Measurements from ENCODE around the gene RXRA.

GRCh38 chr9:134365791-134366222, 39.6 kb downstream of the RXRA start:
- TF ChIP-seq, protein P1, sequence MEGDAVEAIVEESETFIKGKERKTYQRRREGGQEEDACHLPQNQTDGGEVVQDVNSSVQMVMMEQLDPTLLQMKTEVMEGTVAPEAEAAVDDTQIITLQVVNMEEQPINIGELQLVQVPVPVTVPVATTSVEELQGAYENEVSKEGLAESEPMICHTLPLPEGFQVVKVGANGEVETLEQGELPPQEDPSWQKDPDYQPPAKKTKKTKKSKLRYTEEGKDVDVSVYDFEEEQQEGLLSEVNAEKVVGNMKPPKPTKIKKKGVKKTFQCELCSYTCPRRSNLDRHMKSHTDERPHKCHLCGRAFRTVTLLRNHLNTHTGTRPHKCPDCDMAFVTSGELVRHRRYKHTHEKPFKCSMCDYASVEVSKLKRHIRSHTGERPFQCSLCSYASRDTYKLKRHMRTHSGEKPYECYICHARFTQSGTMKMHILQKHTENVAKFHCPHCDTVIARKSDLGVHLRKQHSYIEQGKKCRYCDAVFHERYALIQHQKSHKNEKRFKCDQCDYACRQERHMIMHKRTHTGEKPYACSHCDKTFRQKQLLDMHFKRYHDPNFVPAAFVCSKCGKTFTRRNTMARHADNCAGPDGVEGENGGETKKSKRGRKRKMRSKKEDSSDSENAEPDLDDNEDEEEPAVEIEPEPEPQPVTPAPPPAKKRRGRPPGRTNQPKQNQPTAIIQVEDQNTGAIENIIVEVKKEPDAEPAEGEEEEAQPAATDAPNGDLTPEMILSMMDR (IDR thresholded peaks at IDR 0.05) = no peak
- TF ChIP-seq TCF7L2 (IDR thresholded peaks at IDR 0.05; ENCODE audit: low read depth, low read length) (no peak), SIN3A (IDR thresholded peaks at IDR 0.05; ENCODE audit: borderline replicate concordance, insufficient read depth, low read depth, low read length) (no peak), POLR2AphosphoS5 (IDR thresholded peaks at IDR 0.05; ENCODE audit: low read depth, low read length) (no peak)
- TF ChIP-seq, protein P2, sequence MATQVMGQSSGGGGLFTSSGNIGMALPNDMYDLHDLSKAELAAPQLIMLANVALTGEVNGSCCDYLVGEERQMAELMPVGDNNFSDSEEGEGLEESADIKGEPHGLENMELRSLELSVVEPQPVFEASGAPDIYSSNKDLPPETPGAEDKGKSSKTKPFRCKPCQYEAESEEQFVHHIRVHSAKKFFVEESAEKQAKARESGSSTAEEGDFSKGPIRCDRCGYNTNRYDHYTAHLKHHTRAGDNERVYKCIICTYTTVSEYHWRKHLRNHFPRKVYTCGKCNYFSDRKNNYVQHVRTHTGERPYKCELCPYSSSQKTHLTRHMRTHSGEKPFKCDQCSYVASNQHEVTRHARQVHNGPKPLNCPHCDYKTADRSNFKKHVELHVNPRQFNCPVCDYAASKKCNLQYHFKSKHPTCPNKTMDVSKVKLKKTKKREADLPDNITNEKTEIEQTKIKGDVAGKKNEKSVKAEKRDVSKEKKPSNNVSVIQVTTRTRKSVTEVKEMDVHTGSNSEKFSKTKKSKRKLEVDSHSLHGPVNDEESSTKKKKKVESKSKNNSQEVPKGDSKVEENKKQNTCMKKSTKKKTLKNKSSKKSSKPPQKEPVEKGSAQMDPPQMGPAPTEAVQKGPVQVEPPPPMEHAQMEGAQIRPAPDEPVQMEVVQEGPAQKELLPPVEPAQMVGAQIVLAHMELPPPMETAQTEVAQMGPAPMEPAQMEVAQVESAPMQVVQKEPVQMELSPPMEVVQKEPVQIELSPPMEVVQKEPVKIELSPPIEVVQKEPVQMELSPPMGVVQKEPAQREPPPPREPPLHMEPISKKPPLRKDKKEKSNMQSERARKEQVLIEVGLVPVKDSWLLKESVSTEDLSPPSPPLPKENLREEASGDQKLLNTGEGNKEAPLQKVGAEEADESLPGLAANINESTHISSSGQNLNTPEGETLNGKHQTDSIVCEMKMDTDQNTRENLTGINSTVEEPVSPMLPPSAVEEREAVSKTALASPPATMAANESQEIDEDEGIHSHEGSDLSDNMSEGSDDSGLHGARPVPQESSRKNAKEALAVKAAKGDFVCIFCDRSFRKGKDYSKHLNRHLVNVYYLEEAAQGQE (IDR thresholded peaks at IDR 0.05; ENCODE audit: insufficient read depth in 1 of 2, low read depth in 2 of 2, low read length in 1 of 2) = no peak

All from Panc1 (cell line).